HEK293 (cell line): ENCODE measurements around the gene PDIA6.

ENCODE experiments used
- MYNN ChIP-seq: fragments of 450-650 bp; formaldehyde crosslinking; IDR thresholded peaks from 2 replicates; pipeline ENCODE4 v1.5.1; 2016; ENCODE audit warnings: missing biosample characterization, missing genetic modification characterization, borderline replicate concordance
- ZNF791 ChIP-seq: fragments of 450-650 bp; formaldehyde crosslinking; IDR thresholded peaks from 2 replicates; pipeline ENCODE4 v1.5.1; 2016; ENCODE audit warnings: missing biosample characterization, missing genetic modification characterization
- TF ChIP-seq, protein P1 (sequence below): fragments of 450-650 bp; formaldehyde crosslinking; IDR thresholded peaks from 2 replicates; pipeline ENCODE4 v1.5.1; 2016; ENCODE audit warnings: missing biosample characterization, missing genetic modification characterization
- TF ChIP-seq, protein P2 (sequence below): fragments of 450-650 bp; formaldehyde crosslinking; IDR thresholded peaks from 2 replicates; pipeline ENCODE4 v1.5.1; 2016; ENCODE audit warnings: missing biosample characterization, missing genetic modification characterization
- TF ChIP-seq, protein P3 (sequence below): fragments of 450-650 bp; IDR thresholded peaks from 2 replicates; pipeline ENCODE4 v1.5.1; 2018; ENCODE audit warnings: missing biosample characterization, mild to moderate bottlenecking, missing genetic modification characterization

DNA sequence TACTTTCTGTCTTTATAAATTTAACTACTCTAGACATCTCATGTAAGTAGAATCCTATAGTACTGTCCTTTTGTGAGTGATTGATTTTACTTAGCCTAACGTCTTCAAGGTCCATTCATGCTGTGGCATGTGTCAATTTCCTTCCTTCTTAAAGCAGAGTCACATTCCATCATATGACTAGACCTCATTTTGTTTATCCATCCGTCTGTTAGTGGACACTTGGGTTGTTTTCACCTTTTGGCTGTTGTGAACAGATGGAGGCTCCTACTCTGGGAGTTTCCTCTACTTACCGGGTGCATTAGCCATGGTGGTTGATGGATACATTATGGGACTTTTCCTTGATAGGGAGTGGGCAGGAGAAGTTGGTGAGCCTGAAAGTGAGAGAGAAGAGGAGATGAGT lies 6.4 kb upstream of the PDIA6 start:
- TF ChIP-seq, protein P1, sequence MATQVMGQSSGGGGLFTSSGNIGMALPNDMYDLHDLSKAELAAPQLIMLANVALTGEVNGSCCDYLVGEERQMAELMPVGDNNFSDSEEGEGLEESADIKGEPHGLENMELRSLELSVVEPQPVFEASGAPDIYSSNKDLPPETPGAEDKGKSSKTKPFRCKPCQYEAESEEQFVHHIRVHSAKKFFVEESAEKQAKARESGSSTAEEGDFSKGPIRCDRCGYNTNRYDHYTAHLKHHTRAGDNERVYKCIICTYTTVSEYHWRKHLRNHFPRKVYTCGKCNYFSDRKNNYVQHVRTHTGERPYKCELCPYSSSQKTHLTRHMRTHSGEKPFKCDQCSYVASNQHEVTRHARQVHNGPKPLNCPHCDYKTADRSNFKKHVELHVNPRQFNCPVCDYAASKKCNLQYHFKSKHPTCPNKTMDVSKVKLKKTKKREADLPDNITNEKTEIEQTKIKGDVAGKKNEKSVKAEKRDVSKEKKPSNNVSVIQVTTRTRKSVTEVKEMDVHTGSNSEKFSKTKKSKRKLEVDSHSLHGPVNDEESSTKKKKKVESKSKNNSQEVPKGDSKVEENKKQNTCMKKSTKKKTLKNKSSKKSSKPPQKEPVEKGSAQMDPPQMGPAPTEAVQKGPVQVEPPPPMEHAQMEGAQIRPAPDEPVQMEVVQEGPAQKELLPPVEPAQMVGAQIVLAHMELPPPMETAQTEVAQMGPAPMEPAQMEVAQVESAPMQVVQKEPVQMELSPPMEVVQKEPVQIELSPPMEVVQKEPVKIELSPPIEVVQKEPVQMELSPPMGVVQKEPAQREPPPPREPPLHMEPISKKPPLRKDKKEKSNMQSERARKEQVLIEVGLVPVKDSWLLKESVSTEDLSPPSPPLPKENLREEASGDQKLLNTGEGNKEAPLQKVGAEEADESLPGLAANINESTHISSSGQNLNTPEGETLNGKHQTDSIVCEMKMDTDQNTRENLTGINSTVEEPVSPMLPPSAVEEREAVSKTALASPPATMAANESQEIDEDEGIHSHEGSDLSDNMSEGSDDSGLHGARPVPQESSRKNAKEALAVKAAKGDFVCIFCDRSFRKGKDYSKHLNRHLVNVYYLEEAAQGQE (tag by site-specific recombination): no peak
- TF ChIP-seq MYNN (no peak), ZNF791 (tag by site-specific recombination) (no peak)
- TF ChIP-seq, protein P2, sequence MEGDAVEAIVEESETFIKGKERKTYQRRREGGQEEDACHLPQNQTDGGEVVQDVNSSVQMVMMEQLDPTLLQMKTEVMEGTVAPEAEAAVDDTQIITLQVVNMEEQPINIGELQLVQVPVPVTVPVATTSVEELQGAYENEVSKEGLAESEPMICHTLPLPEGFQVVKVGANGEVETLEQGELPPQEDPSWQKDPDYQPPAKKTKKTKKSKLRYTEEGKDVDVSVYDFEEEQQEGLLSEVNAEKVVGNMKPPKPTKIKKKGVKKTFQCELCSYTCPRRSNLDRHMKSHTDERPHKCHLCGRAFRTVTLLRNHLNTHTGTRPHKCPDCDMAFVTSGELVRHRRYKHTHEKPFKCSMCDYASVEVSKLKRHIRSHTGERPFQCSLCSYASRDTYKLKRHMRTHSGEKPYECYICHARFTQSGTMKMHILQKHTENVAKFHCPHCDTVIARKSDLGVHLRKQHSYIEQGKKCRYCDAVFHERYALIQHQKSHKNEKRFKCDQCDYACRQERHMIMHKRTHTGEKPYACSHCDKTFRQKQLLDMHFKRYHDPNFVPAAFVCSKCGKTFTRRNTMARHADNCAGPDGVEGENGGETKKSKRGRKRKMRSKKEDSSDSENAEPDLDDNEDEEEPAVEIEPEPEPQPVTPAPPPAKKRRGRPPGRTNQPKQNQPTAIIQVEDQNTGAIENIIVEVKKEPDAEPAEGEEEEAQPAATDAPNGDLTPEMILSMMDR: no peak
- TF ChIP-seq, protein P3, sequence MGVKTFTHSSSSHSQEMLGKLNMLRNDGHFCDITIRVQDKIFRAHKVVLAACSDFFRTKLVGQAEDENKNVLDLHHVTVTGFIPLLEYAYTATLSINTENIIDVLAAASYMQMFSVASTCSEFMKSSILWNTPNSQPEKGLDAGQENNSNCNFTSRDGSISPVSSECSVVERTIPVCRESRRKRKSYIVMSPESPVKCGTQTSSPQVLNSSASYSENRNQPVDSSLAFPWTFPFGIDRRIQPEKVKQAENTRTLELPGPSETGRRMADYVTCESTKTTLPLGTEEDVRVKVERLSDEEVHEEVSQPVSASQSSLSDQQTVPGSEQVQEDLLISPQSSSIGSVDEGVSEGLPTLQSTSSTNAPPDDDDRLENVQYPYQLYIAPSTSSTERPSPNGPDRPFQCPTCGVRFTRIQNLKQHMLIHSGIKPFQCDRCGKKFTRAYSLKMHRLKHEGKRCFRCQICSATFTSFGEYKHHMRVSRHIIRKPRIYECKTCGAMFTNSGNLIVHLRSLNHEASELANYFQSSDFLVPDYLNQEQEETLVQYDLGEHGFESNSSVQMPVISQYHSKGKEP (tag by site-specific recombination): no peak
